ENCODE measurements around the gene CYTH3.

The CYTH3 gene

GRCh38 chr7:6198689-6199595, 73.5 kb downstream of the CYTH3 start:
- TF ChIP-seq CEBPB (IDR thresholded peaks at IDR 0.05) = no peak

- TF ChIP-seq TCF12 (IDR thresholded peaks at IDR 0.05; ENCODE audit: low read depth) (no peak), MAX (IDR thresholded peaks at IDR 0.05) (no peak), ZBTB7A (IDR thresholded peaks at IDR 0.05; ENCODE audit: low read depth) (no peak), TEAD4 (IDR thresholded peaks at IDR 0.05) (no peak), REST (IDR thresholded peaks at IDR 0.05; ENCODE audit: low read depth) (no peak), FOXM1 (IDR thresholded peaks at IDR 0.05; ENCODE audit: borderline replicate concordance, low read depth) (no peak), YY1 (IDR thresholded peaks at IDR 0.05; ENCODE audit: low read depth) (no peak), RAD21 (IDR thresholded peaks at IDR 0.05; ENCODE audit: low read depth) (no peak), TAF1 (IDR thresholded peaks at IDR 0.05; ENCODE audit: low read depth) (no peak), CREB1 (IDR thresholded peaks at IDR 0.05; ENCODE audit: low read depth) (no peak), EP300 (IDR thresholded peaks at IDR 0.05; ENCODE audit: borderline replicate concordance) (no peak)
Observed at GRCh38 chr7:6197801-6198551, 74.4 kb downstream of the CYTH3 start.

- TF ChIP-seq USF1 (IDR thresholded peaks at IDR 0.05) (no peak), EP300 (IDR thresholded peaks at IDR 0.05; ENCODE audit: borderline replicate concordance) (no peak), RAD21 (IDR thresholded peaks at IDR 0.05; ENCODE audit: low read depth) (no peak), EGR1 (IDR thresholded peaks at IDR 0.05) (no peak), NFIC (IDR thresholded peaks at IDR 0.05) (no peak), TCF12 (IDR thresholded peaks at IDR 0.05; ENCODE audit: low read depth) (no peak)
Observed at GRCh38 chr7:6193709-6194108, 78.7 kb downstream of the CYTH3 start.

- TF ChIP-seq FOXM1 (IDR thresholded peaks at IDR 0.05; ENCODE audit: borderline replicate concordance, low read depth) (no peak), CEBPB (IDR thresholded peaks at IDR 0.05) (no peak), REST (IDR thresholded peaks at IDR 0.05; ENCODE audit: low read depth) (peak; percentile 72)
Observed at GRCh38 chr7:6188389-6188788, 84.0 kb downstream of the CYTH3 start.

- TF ChIP-seq MAX (IDR thresholded peaks at IDR 0.05) = no peak
- TF ChIP-seq EP300 (IDR thresholded peaks at IDR 0.05; ENCODE audit: borderline replicate concordance) = no peak
- TF ChIP-seq EGR1 (IDR thresholded peaks at IDR 0.05) = no peak
- no peak for TF ChIP-seq TAF1 (IDR thresholded peaks at IDR 0.05; ENCODE audit: low read depth)
- no peak for TF ChIP-seq CEBPB (IDR thresholded peaks at IDR 0.05)
- no peak for TF ChIP-seq CREB1 (IDR thresholded peaks at IDR 0.05; ENCODE audit: low read depth)
- no peak for TF ChIP-seq RAD21 (IDR thresholded peaks at IDR 0.05; ENCODE audit: low read depth)
- no peak for TF ChIP-seq NFIC (IDR thresholded peaks at IDR 0.05)
Observed at GRCh38 chr7:6186577-6186976, 85.8 kb downstream of the CYTH3 start.

- TF ChIP-seq EGR1 (IDR thresholded peaks at IDR 0.05) = no peak
- no peak for TF ChIP-seq CREB1 (IDR thresholded peaks at IDR 0.05; ENCODE audit: low read depth)
- no peak for TF ChIP-seq YY1 (IDR thresholded peaks at IDR 0.05; ENCODE audit: low read depth)
- no peak for TF ChIP-seq ZBTB7A (IDR thresholded peaks at IDR 0.05; ENCODE audit: low read depth)
- no peak for TF ChIP-seq NFIC (IDR thresholded peaks at IDR 0.05)
- TF ChIP-seq MAX (IDR thresholded peaks at IDR 0.05) = no peak
- no peak for TF ChIP-seq RAD21 (IDR thresholded peaks at IDR 0.05; ENCODE audit: low read depth)
- TF ChIP-seq TEAD4 (IDR thresholded peaks at IDR 0.05) = no peak
- no peak for TF ChIP-seq FOXM1 (IDR thresholded peaks at IDR 0.05; ENCODE audit: borderline replicate concordance, low read depth)
- TF ChIP-seq CEBPB (IDR thresholded peaks at IDR 0.05) = no peak
- TF ChIP-seq REST (IDR thresholded peaks at IDR 0.05; ENCODE audit: low read depth) = no peak
- TF ChIP-seq TAF1 (IDR thresholded peaks at IDR 0.05; ENCODE audit: low read depth) = no peak
- no peak for TF ChIP-seq TCF12 (IDR thresholded peaks at IDR 0.05; ENCODE audit: low read depth)
- TF ChIP-seq EP300 (IDR thresholded peaks at IDR 0.05; ENCODE audit: borderline replicate concordance) = no peak
- no peak for TF ChIP-seq USF1 (IDR thresholded peaks at IDR 0.05)
Observed at GRCh38 chr7:6182993-6183392, 89.4 kb downstream of the CYTH3 start.

Data from Ishikawa (cell line).